DND-41 (cell line): ENCODE results near the gene HLCS.

Source experiments
- ATAC-seq: fragments of 200-7000 bp; cut with Tn5 transposase; 3 replicates; pipeline ENCODE4 v1.9.1; 2021; ENCODE audit warnings: low read depth; ENCODE audit not compliant: insufficient read depth
- DNase-seq: peaks from one replicate; pipeline ENCODE4 v3.0.0-alpha.2; 2020
- H2AFZ ChIP-seq: 2 replicates; pipeline ENCODE4 v1.6.0; 2012; ENCODE audit warnings: low read depth, low read length
- H3K27ac ChIP-seq: 2 replicates; pipeline ENCODE4 v1.5.1; 2012; ENCODE audit warnings: low read length, inconsistent platforms
- H3K27me3 ChIP-seq: fragments of 200-600 bp; sonication (generic); 2 replicates; pipeline ENCODE4 v1.6.0; 2012; ENCODE audit warnings: low read length, mild to moderate bottlenecking, inconsistent platforms; ENCODE audit not compliant: insufficient read depth, poor library complexity
- H3K36me3 ChIP-seq: 2 replicates; pipeline ENCODE4 v1.5.1; 2012; ENCODE audit warnings: low read length, inconsistent platforms; ENCODE audit not compliant: insufficient read depth
- H3K4me1 ChIP-seq: 2 replicates; pipeline ENCODE4 v1.5.1; 2012; ENCODE audit warnings: mild to moderate bottlenecking, low read length; ENCODE audit not compliant: insufficient read depth
- H3K4me2 ChIP-seq: 2 replicates; pipeline ENCODE4 v1.6.0; 2012; ENCODE audit warnings: mild to moderate bottlenecking, moderate library complexity, low read length, inconsistent platforms; ENCODE audit not compliant: insufficient read depth
- H3K4me3 ChIP-seq, 2 experiments: fragments of 200-600 bp in 1 of 2; shearing (Covaris generic) in 1 of 2; 2 replicates each; pipeline ENCODE4 v1.5.1; 2012 to 2016; ENCODE audit warnings: inconsistent platforms in 2 of 2, low read length in 2 of 2, mild to moderate bottlenecking in 2 of 2, low read depth in 1 of 2, moderate library complexity in 1 of 2
- H3K79me2 ChIP-seq: 2 replicates; pipeline ENCODE4 v1.6.0; 2012; ENCODE audit warnings: low read length, inconsistent platforms; ENCODE audit not compliant: insufficient read depth
- H3K9ac ChIP-seq: 2 replicates; pipeline ENCODE4 v1.6.0; 2012; ENCODE audit warnings: low read depth, mild to moderate bottlenecking, inconsistent platforms, low read length, moderate library complexity
- H3K9me3 ChIP-seq: 2 replicates; pipeline ENCODE4 v1.5.1; 2012; ENCODE audit warnings: low read length, moderate library complexity, mild to moderate bottlenecking, inconsistent platforms; ENCODE audit not compliant: insufficient read depth, severe bottlenecking
- H4K20me1 ChIP-seq: 2 replicates; pipeline ENCODE4 v1.6.0; 2012; ENCODE audit warnings: low read length; ENCODE audit not compliant: insufficient read depth
- EZH2 ChIP-seq: IDR thresholded peaks from 3 replicates; pipeline ENCODE4 v1.6.1; 2012; ENCODE audit warnings: borderline replicate concordance, low read depth, mild to moderate bottlenecking, moderate library complexity, low read length, inconsistent platforms; ENCODE audit not compliant: severe bottlenecking
- TF ChIP-seq, protein P1 (sequence below): IDR thresholded peaks from 2 replicates; pipeline ENCODE4 v1.5.1; 2012; ENCODE audit warnings: borderline replicate concordance, low read length, moderate library complexity, mild to moderate bottlenecking; ENCODE audit not compliant: poor library complexity, severe bottlenecking; ENCODE audit errors: extremely low read depth

HLCS gene

GRCh38 chr21:36949171-36950141 is 17.0 kb downstream of the HLCS start:
- Histone ChIP-seq H3K4me2 (no peak overlapping the region), H3K9ac (no peak overlapping the region), H3K9me3 (no peaks in the 10 kb centered on the region), H3K4me3 (no peak overlapping the region), H3K79me2 (no peaks in the 10 kb centered on the region), H4K20me1 (no peaks in the 10 kb centered on the region), H3K36me3 (peaks cover 26% of the 10 kb centered on the region; the same call in 1 of the 2 replicates), H2AFZ (no peak overlapping the region), H3K27ac (no peak overlapping the region), H3K27me3 (no peaks in the 10 kb centered on the region), H3K4me1 (no peaks in the 10 kb centered on the region)
- DNase-seq (no peak), ATAC-seq (no peak)
- TF ChIP-seq, protein P1, sequence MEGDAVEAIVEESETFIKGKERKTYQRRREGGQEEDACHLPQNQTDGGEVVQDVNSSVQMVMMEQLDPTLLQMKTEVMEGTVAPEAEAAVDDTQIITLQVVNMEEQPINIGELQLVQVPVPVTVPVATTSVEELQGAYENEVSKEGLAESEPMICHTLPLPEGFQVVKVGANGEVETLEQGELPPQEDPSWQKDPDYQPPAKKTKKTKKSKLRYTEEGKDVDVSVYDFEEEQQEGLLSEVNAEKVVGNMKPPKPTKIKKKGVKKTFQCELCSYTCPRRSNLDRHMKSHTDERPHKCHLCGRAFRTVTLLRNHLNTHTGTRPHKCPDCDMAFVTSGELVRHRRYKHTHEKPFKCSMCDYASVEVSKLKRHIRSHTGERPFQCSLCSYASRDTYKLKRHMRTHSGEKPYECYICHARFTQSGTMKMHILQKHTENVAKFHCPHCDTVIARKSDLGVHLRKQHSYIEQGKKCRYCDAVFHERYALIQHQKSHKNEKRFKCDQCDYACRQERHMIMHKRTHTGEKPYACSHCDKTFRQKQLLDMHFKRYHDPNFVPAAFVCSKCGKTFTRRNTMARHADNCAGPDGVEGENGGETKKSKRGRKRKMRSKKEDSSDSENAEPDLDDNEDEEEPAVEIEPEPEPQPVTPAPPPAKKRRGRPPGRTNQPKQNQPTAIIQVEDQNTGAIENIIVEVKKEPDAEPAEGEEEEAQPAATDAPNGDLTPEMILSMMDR, result no peak
- no peak for TF ChIP-seq EZH2

GRCh38 chr21:36948686-36949085 is 17.8 kb downstream of the HLCS start:
- DNase-seq (no peak), ATAC-seq (no peak)
- Histone ChIP-seq H3K9me3 (no peaks in the 10 kb centered on the region), H2AFZ (no peak overlapping the region), H3K36me3 (peaks cover 26% of the 10 kb centered on the region; the same call in 1 of the 2 replicates), H3K4me3 (no peak overlapping the region), H3K27me3 (no peaks in the 10 kb centered on the region), H3K27ac (no peak overlapping the region), H3K4me2 (no peak overlapping the region), H3K4me1 (no peaks in the 10 kb centered on the region), H3K79me2 (no peaks in the 10 kb centered on the region), H4K20me1 (no peaks in the 10 kb centered on the region), H3K9ac (no peak overlapping the region)
- TF ChIP-seq, protein P1, result no peak
- TF ChIP-seq EZH2, result no peak

DNA sequence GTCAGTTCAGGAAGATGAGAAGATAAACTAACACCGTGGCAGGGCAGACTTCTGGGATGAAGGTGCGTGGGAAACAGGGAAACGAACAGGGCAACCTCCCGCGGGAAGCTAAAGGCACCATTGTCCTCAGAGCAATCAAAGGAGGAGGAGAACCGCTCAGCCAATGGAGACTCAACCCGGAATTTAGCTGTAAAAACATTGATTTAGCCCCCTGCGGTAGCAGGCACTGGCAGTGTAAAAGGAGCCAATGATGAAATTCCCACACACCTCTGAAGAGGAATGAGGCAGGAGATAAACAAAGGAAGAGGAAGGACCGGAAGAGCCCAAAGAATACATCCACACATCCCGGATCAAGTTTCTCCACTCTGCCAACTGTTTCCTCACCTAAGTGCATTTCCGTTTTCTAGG is 19.5 kb downstream of the HLCS start:
- H3K36me3 ChIP-seq, result peaks cover 26% of the 10 kb centered on the region; the same call in 1 of the 2 replicates
- no peak overlapping the region for H2AFZ ChIP-seq
- no peak for TF ChIP-seq EZH2
- TF ChIP-seq, protein P1, result no peak
- H3K4me3 ChIP-seq, result no peak overlapping the region
- no peaks in the 10 kb centered on the region for H3K4me1 ChIP-seq
- H3K27ac ChIP-seq, result no peak overlapping the region
- H3K9ac ChIP-seq, result no peak overlapping the region
- H3K4me2 ChIP-seq, result no peak overlapping the region
- no peaks in the 10 kb centered on the region for H3K79me2 ChIP-seq
- DNase-seq (no peak), ATAC-seq (no peak)
- no peaks in the 10 kb centered on the region for H4K20me1 ChIP-seq
- H3K27me3 ChIP-seq, result no peaks in the 10 kb centered on the region
- no peaks in the 10 kb centered on the region for H3K9me3 ChIP-seq
